IPS-NIHi11 (cell line): ENCODE results near the gene ANP32D.
"Not testable (repeated sequence)": the region's sequence is repeated elsewhere in the genome, so short reads cannot be mapped to it uniquely, and the experiment has no call there.

ENCODE experiments used
- DNase-seq: peaks from one replicate; pipeline ENCODE4 v3.0.0; 2012; ENCODE audit warnings: mixed read lengths, low spot score

The ANP32D gene

GRCh38 chr12:48506836-48507235 lies 34.5 kb downstream of the ANP32D start:
- DNase-seq, result not testable (repeated sequence)

- DNase-seq, result no peak
Measured at GRCh38 chr12:48508987-48509386, 36.6 kb downstream of the ANP32D start.

GRCh38 chr12:48510111-48510510 lies 37.8 kb downstream of the ANP32D start:
- DNase-seq, result no peak

- no peak for DNase-seq
Measured at GRCh38 chr12:48512855-48513254, 40.5 kb downstream of the ANP32D start.

GRCh38 chr12:48514728-48515127 lies 42.4 kb downstream of the ANP32D start:
- DNase-seq, result no peak

GRCh38 chr12:48520381-48520780 lies 48.0 kb downstream of the ANP32D start:
- not testable (repeated sequence) for DNase-seq
